Epithelial cell of alveolus of lung (primary cell): Measurements from ENCODE around the gene MS4A10. TPM values are rescaled to one million over a fixed set of nuclear protein-coding genes. Genes with fewer than 3 reads are reported as not detected.

Source experiments
- total RNA-seq: library from RNA; depleted of rRNA; stranded (reverse); fragments of >200 nt; gene quantifications from 2 replicates; pipeline ENCODE4 v1.2.1, GENCODE V29; 2015

Gene MS4A10
- total RNA-seq = not detected in 2 replicates

GRCh38 chr11:60785136-60785535, at the start of gene MS4A10:
TSS of gene MS4A10 (plus strand) at chr11:60785333. CDS start at chr11:60790336, 5,003 bp downstream.

GRCh38 chr11:60756307-60757032, 28.7 kb upstream of the MS4A10 start, which contains the start of gene MS4A15:
TSS of gene MS4A15 (plus strand) at chr11:60756867. CDS start at chr11:60763734, 6,867 bp downstream.

GRCh38 chr11:60841797-60842667, 56.9 kb downstream of the MS4A10 start, which contains the start of gene CCDC86:
TSS of gene CCDC86 (plus strand) at chr11:60842113. CDS start at chr11:60842125, 12 bp downstream.

Other genes starting within 250 kb of the MS4A10 start
- not detected in 2 replicates for gene MS4A8, start 85.7 kb upstream of the MS4A10 start, total RNA-seq
- gene MS4A18, start 60.6 kb upstream of the MS4A10 start, total RNA-seq = not detected in 2 replicates
- not detected in 2 replicates for gene MS4A15, start 28.5 kb upstream of the MS4A10 start, total RNA-seq
- 23.6 and 31.4 TPM in 2 replicates for gene CCDC86, start 56.8 kb downstream of the MS4A10 start, total RNA-seq
- gene PTGDR2, start 70.6 kb downstream of the MS4A10 start, total RNA-seq = 2.5 and 6.8 TPM in 2 replicates
- gene ZP1, start 82.2 kb downstream of the MS4A10 start, total RNA-seq = 1.6 and 3.1 TPM in 2 replicates
- gene PRPF19, start 121.3 kb downstream of the MS4A10 start, total RNA-seq = 80.9 and 82.1 TPM in 2 replicates
- 69.9 and 76.4 TPM in 2 replicates for gene TMEM109, start 128.8 kb downstream of the MS4A10 start, total RNA-seq
- 127 and 158 TPM in 2 replicates for gene TMEM132A, start 139.1 kb downstream of the MS4A10 start, total RNA-seq
- gene SLC15A3, start 166.8 kb downstream of the MS4A10 start, total RNA-seq = 8.5 and 9.2 TPM in 2 replicates
- not detected in 2 replicates for gene CD6, start 186.3 kb downstream of the MS4A10 start, total RNA-seq